NCI-H82 treated with DMSO at 0.1 percent for 48 hours (cell line): ENCODE measurements around the gene ADAM12.

ENCODE experiments used
- DNase-seq: peaks from one replicate; lab custom pipeline; 2025; ENCODE audit not compliant: unreplicated experiment; lab: John Stamatoyannopoulos, UW

ADAM12 gene

GRCh38 chr10:126126023-126126422 lies 262.3 kb downstream of the ADAM12 start:
- DNase-seq = no peak

- no peak for DNase-seq
These were observed 263.5 kb downstream of the ADAM12 start for GRCh38 chr10:126124668-126125349.

DNA sequence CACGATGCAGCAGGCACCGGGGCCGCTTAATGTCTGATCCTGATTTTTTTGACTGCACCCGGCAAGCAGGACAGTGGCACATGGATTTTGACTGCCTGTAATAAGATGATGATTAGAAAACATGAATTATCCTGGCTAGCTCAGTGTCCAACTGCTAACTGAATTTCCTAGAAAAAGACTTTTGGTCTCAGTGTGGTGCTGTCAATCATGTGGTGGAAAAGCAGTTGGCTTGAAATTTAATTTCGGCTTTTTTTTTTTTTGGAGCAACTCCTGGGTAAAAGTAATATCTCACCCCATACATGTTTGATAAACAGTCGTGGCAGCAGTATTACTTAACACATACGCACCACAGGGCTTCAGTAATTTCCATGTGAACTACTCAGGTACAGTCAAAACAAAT lies 264.2 kb downstream of the ADAM12 start:
- DNase-seq = no peak

DNA sequence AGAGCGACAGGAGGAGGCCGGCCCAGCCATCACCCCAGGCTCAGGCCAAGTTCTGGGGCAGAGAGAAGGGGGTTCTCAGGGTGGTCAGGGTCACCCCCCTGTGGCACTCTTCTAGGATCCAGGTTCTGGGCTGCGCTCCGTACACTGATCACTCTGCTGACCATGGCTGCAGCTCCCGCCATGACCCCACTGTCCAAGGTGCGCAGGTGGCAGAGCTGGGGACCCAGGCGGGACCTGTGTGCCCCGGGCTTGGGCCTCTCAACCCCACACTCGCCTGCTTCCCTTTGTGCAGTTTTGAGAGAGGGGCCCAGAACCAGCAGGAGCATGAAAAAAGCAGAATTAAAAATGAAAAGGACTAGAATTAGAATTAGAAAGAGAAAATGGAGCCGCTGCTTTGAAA lies 264.8 kb downstream of the ADAM12 start:
- no peak for DNase-seq

- peak; percentile 11 for DNase-seq
These were observed 265.4 kb downstream of the ADAM12 start for GRCh38 chr10:126122881-126123280.

DNA sequence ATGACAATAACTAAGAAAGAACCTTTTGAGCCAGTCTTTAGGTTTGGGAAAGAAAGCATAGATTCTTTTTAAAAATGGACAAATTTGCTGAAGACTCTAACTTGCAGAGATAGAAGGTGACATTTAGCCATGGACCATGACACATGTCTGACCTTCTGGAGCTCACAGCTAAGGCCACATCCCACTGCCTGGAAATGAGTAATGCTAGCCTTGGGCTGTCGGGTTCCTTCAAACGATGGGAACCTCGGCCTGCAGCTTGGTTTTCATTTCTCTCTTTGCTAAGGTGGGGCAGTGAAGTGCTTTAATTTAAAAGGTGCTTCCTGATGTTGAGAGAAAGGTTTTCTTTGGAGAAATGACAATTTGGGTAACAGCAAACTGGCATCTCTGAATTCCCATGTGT lies 268.7 kb downstream of the ADAM12 start:
- no peak for DNase-seq

- DNase-seq = no peak
These were observed 269.8 kb downstream of the ADAM12 start for GRCh38 chr10:126118476-126118875.

DNA sequence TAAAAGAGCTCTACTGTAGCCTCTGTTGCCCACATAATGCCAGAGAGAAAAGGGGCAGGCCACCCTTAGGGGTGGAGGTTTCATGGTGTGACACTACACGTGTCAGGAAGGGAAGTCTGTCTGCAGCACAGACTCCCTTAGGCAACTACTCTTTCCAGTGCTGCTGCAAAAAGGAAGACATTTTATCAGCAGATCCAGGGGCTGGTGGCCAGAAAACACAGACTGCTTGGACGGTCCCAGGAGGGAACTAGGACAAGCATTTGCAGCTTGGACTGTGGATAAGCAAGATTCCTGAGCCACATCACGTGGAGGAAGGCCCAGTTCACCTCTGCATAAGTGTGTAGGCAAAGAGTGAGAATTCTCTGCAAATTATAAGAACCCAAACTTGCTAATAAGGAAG lies 271.1 kb downstream of the ADAM12 start:
- DNase-seq = no peak

DNA sequence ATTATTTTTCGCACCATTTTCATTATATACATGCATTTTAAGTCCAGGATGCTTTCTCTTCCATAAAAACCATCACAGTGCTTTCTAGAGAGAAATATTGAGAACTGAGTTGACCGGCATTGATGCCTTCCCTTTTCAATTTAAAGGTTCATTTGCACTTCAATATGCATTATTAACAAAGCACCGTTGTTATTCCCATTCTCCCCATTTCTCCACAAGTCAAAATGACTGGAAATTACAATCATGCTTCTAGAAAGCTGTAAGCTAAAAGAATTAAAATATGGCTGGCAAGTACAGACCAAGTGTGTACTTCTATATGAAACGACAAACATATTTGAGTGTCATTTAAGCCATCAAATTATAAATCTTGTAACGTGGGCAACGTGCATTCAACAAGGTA lies 272.4 kb downstream of the ADAM12 start:
- DNase-seq = no peak

DNA sequence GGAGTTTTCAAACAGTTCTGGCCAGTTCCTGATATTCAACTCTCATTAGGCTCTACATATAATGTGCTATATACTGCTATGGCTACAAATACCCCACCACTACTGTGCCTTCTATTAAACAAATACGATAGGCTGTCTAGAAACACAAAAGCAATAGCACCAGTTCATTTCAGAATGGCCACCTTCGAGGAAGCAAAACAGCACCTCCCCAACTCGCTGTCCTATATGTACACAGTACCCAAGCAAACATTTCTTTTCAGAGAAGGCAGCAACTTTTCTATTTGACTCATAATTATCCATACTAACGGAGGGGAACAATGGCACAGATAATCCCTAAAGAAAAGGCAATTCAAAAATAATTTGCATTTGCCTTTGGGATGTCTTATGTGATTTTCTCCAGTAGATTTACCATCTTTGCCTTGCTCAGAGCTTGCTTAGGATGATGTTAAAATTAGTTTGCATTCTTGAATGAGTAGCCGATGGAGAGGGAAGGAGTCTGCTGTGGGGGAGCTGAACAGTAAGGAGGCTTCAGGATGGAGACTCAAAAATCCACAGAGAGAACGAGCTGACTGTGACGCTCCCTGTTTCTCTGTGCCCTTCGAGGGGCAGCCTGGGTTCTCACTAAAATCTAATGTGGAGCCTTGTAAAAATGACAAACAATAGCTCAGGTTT lies 273.3 kb downstream of the ADAM12 start:
- no peak for DNase-seq

DNA sequence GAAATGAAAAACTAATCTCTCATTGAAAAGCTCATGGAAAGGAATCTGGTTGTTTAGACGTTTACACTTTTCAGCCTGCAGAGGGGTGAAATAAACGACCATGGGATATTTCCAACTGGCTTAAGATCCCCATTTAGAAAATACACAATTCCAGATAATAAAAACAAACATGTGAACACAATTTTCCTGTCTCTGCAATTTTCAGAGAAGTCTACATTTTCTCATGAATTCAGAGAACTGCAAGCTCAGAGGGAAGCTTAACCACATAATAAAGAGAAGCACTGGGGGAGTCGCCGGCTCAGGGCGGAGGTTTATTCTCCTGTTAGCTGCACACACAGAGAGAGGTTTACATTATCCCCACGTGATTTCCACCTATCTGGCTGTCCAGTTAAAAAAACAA lies 276.8 kb downstream of the ADAM12 start:
- DNase-seq = no peak

- no peak for DNase-seq
These were observed 277.6 kb downstream of the ADAM12 start for GRCh38 chr10:126110489-126111180.

GRCh38 chr10:126109893-126110292 lies 278.4 kb downstream of the ADAM12 start:
- no peak for DNase-seq

- no peak for DNase-seq
These were observed 279.6 kb downstream of the ADAM12 start for GRCh38 chr10:126108693-126109092.

DNA sequence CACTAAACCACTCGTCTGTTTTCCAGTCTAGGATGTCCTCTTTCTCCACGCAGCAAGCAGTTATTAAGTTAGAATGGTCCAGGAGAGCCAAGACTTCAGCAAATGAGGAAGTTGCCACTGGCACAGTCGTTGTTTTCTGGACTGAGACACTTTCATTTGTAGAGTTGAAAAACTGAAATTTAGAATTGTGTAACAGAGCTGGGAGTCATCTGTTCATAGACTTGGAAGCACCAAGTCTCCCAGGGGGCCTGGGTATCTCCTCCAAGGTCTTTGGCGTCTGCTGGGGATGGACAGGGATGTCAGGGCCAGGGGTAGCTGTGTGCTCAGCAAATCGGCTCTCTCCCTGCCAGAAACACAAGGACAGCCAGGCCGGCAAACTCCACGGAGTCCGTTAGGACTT lies 283.5 kb downstream of the ADAM12 start:
- no peak for DNase-seq

DNA sequence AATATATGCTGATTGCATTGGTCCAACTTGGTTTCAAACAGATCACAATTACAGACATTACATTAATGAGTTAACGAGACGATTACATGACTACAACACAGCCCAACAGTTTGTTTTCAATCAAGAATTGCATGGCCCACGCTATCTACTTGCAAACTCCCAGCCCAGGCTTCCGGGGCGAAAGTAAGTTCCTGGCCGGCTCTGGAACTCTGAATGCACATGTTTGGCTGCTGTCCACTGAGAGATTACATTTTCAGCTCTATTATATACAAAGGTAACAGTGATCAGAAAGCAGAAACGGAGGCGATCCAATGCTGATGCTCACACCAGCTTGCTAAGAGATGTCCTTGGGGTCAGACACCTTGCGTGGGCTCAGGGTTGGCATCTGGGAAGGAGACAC lies 285.6 kb downstream of the ADAM12 start:
- no peak for DNase-seq

DNA sequence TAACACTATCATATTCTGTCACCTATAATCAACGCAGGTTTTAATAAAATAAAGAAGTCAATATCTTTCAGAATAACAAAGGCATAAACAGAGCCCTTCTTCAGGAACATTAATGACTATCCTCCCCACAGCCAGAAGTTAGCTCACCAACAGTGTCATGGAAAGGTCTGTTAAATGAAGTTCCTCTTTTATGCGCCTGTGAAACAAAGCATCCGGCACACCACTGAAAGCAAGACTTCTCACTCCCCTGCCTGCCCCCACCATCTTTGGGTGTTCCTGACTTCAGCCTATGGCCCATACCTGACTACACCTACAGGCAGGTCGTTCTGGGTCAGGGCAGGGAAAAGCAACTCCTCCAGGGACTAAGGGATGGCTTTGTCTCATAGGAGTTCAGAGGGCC lies 286.5 kb downstream of the ADAM12 start:
- DNase-seq = no peak

GRCh38 chr10:126101325-126101724 lies 287.0 kb downstream of the ADAM12 start:
- no peak for DNase-seq

GRCh38 chr10:126099366-126099765 lies 288.9 kb downstream of the ADAM12 start:
- no peak for DNase-seq

GRCh38 chr10:126098226-126098581 lies 290.1 kb downstream of the ADAM12 start:
- no peak for DNase-seq

DNA sequence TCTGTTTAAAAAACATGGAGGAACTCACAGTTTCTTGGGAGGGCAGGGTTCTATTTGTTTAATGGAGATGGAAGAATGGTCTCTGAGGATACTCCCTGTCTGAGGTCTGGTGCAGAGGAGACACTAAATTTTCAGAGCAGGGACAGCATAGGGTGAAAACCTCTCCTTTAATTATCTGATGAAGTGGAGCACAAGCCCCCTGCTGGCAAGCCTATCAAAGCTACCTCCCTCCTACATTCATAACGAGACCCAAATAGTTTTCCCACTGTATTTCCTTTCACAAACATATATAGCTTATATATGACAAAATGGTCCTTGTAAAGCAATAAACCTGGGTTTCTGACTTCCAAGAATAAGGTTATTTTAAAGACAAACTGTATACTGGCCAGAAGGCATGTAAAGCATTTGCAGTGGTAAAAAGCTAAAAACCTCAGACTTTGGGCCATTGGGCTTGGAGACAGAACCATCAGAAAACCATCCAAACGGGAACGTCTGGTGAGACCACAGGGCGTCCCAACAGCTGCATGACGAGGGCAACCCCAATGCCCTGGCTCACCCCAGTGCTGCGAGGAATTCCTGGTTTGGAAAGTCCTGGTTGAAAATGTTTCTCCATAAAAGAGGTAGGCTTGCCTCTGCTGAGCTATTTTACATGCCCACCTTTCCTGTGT lies 290.6 kb downstream of the ADAM12 start:
- DNase-seq = no peak

- DNase-seq = no peak
These were observed 293.7 kb downstream of the ADAM12 start for GRCh38 chr10:126094537-126094936.
